Activated gamma-delta T cell treated with Interleukin-2 at 50 U/mL for 16 hours (primary cell): ENCODE results near the gene SPDYE6.
"Not testable (repeated sequence)": the region's sequence is repeated elsewhere in the genome, so short reads cannot be mapped to it uniquely, and the experiment has no call there.

Experiments
- DNase-seq: peaks from one replicate; pipeline ENCODE4 v3.0.0-alpha.2; 2020

Gene SPDYE6

GRCh38 chr7:102313997-102314780, 42.1 kb downstream of the SPDYE6 start:
- no peak for DNase-seq

- DNase-seq = no peak
These were observed 43.9 kb downstream of the SPDYE6 start for GRCh38 chr7:102312317-102312716.

- no peak for DNase-seq
These were observed 45.8 kb downstream of the SPDYE6 start for GRCh38 chr7:102310414-102310815.

GRCh38 chr7:102306916-102307677, 49.1 kb downstream of the SPDYE6 start:
- no peak for DNase-seq

GRCh38 chr7:102305414-102306268, 50.6 kb downstream of the SPDYE6 start:
- no peak for DNase-seq

- no peak for DNase-seq
These were observed 51.6 kb downstream of the SPDYE6 start for GRCh38 chr7:102304668-102305067.

- no peak for DNase-seq
These were observed 52.4 kb downstream of the SPDYE6 start for GRCh38 chr7:102303669-102304422.

GRCh38 chr7:102302025-102302424, 54.2 kb downstream of the SPDYE6 start:
- DNase-seq = no peak

GRCh38 chr7:102301367-102301766, 54.9 kb downstream of the SPDYE6 start:
- not testable (repeated sequence) for DNase-seq

- DNase-seq = no peak
These were observed 55.5 kb downstream of the SPDYE6 start for GRCh38 chr7:102300643-102301221.

GRCh38 chr7:102297487-102298218, 58.6 kb downstream of the SPDYE6 start:
- no peak for DNase-seq

- DNase-seq = no peak
These were observed 59.7 kb downstream of the SPDYE6 start for GRCh38 chr7:102296514-102296913.

GRCh38 chr7:102296179-102296438, 60.1 kb downstream of the SPDYE6 start:
- DNase-seq = no peak
